ENCODE data around the gene CCDC3.
A peak's percentile ranks its signal among the peaks of the same experiment; 100 is the strongest.

CCDC3 gene

GRCh38 chr10:12922117-12922900 lies 79.2 kb downstream of the CCDC3 start:
- Histone ChIP-seq H3K27me3 (replicated peaks; ENCODE audit: control insufficient read depth, insufficient read depth, low read length) (peaks cover 29% of the 10 kb centered on the region), H3K4me3 (ENCODE audit: low read length) (no peak overlapping the region), H3K36me3 (ENCODE audit: control insufficient read depth, insufficient read depth, low read length, severe bottlenecking) (no peaks in the 10 kb centered on the region), H3K9me3 (ENCODE audit: control insufficient read depth, low read length) (peaks cover 15% of the 10 kb centered on the region), H3K4me1 (ENCODE audit: control insufficient read depth, insufficient read depth, low read length) (peaks cover 9% of the 10 kb centered on the region), H3K9ac (ENCODE audit: low read length) (no peak overlapping the region)
- no peak for DNase-seq (ENCODE audit: low read depth)

- no peak for DNase-seq (ENCODE audit: low read depth)
- Histone ChIP-seq H3K4me3 (ENCODE audit: low read length) (no peak overlapping the region), H3K4me1 (ENCODE audit: control insufficient read depth, insufficient read depth, low read length) (peaks cover 9% of the 10 kb centered on the region), H3K9ac (ENCODE audit: low read length) (no peak overlapping the region), H3K27me3 (replicated peaks; ENCODE audit: control insufficient read depth, insufficient read depth, low read length) (peaks cover 29% of the 10 kb centered on the region), H3K9me3 (ENCODE audit: control insufficient read depth, low read length) (peaks cover 7% of the 10 kb centered on the region), H3K36me3 (ENCODE audit: control insufficient read depth, insufficient read depth, low read length, severe bottlenecking) (no peaks in the 10 kb centered on the region)
Measured at GRCh38 chr10:12921163-12921562, 80.3 kb downstream of the CCDC3 start.

- H3K27me3 ChIP-seq (replicated peaks; ENCODE audit: control insufficient read depth, insufficient read depth, low read length) = peaks cover 24% of the 10 kb centered on the region
- H3K36me3 ChIP-seq (ENCODE audit: control insufficient read depth, insufficient read depth, low read length, severe bottlenecking) = no peaks in the 10 kb centered on the region
- peaks cover 20% of the 10 kb centered on the region for H3K4me1 ChIP-seq (ENCODE audit: control insufficient read depth, insufficient read depth, low read length)
- peak; percentile 16 for DNase-seq (ENCODE audit: low read depth)
- no peaks in the 10 kb centered on the region for H3K9me3 ChIP-seq (ENCODE audit: control insufficient read depth, low read length)
- no peak overlapping the region for H3K4me3 ChIP-seq (ENCODE audit: low read length)
- no peak overlapping the region for H3K9ac ChIP-seq (ENCODE audit: low read length)
Measured at GRCh38 chr10:12919574-12919973, 81.9 kb downstream of the CCDC3 start.

GRCh38 chr10:12916587-12916986 lies 84.9 kb downstream of the CCDC3 start:
- no peaks in the 10 kb centered on the region for H3K27me3 ChIP-seq (replicated peaks; ENCODE audit: control insufficient read depth, insufficient read depth, low read length)

GRCh38 chr10:12915637-12916168 lies 85.8 kb downstream of the CCDC3 start:
- Histone ChIP-seq H3K4me1 (ENCODE audit: control insufficient read depth, insufficient read depth, low read length) (peaks cover 24% of the 10 kb centered on the region), H3K4me3 (ENCODE audit: low read length) (no peak overlapping the region), H3K27me3 (replicated peaks; ENCODE audit: control insufficient read depth, insufficient read depth, low read length) (no peaks in the 10 kb centered on the region), H3K9ac (ENCODE audit: low read length) (no peak overlapping the region), H3K36me3 (ENCODE audit: control insufficient read depth, insufficient read depth, low read length, severe bottlenecking) (no peaks in the 10 kb centered on the region), H3K9me3 (ENCODE audit: control insufficient read depth, low read length) (no peaks in the 10 kb centered on the region)
- no peak for DNase-seq (ENCODE audit: low read depth)

More at GRCh38 chr10:12916587-12916986, 84.9 kb downstream of the CCDC3 start:
- Histone ChIP-seq H3K4me1 (ENCODE audit: control insufficient read depth, insufficient read depth, low read length) (peaks cover 30% of the 10 kb centered on the region), H3K9me3 (ENCODE audit: control insufficient read depth, low read length) (no peaks in the 10 kb centered on the region), H3K36me3 (ENCODE audit: control insufficient read depth, insufficient read depth, low read length, severe bottlenecking) (no peaks in the 10 kb centered on the region), H3K4me3 (ENCODE audit: low read length) (no peak overlapping the region), H3K9ac (ENCODE audit: low read length) (no peak overlapping the region)
- no peak for DNase-seq (ENCODE audit: low read depth)

GRCh38 chr10:12914111-12914510 lies 87.4 kb downstream of the CCDC3 start:
- Histone ChIP-seq H3K27me3 (replicated peaks; ENCODE audit: control insufficient read depth, insufficient read depth, low read length) (no peaks in the 10 kb centered on the region), H3K9ac (ENCODE audit: low read length) (peak overlapping the region; percentile 46), H3K4me1 (ENCODE audit: control insufficient read depth, insufficient read depth, low read length) (peaks cover 32% of the 10 kb centered on the region), H3K36me3 (ENCODE audit: control insufficient read depth, insufficient read depth, low read length, severe bottlenecking) (no peaks in the 10 kb centered on the region), H3K4me3 (ENCODE audit: low read length) (peak overlapping the region; percentile 4), H3K9me3 (ENCODE audit: control insufficient read depth, low read length) (no peaks in the 10 kb centered on the region)
- DNase-seq (ENCODE audit: low read depth) = no peak

GRCh38 chr10:12911795-12912194 lies 89.7 kb downstream of the CCDC3 start:
- no peaks in the 10 kb centered on the region for H3K27me3 ChIP-seq (replicated peaks; ENCODE audit: control insufficient read depth, insufficient read depth, low read length)
- DNase-seq (ENCODE audit: low read depth) = no peak
- no peak overlapping the region for H3K4me3 ChIP-seq (ENCODE audit: low read length)
- H3K9ac ChIP-seq (ENCODE audit: low read length) = no peak overlapping the region
- H3K9me3 ChIP-seq (ENCODE audit: control insufficient read depth, low read length) = no peaks in the 10 kb centered on the region
- H3K36me3 ChIP-seq (ENCODE audit: control insufficient read depth, insufficient read depth, low read length, severe bottlenecking) = no peaks in the 10 kb centered on the region
- peaks cover 32% of the 10 kb centered on the region for H3K4me1 ChIP-seq (ENCODE audit: control insufficient read depth, insufficient read depth, low read length)

GRCh38 chr10:12910835-12911234 lies 90.7 kb downstream of the CCDC3 start:
- Histone ChIP-seq H3K9me3 (ENCODE audit: control insufficient read depth, low read length) (no peaks in the 10 kb centered on the region), H3K9ac (ENCODE audit: low read length) (no peak overlapping the region), H3K4me1 (ENCODE audit: control insufficient read depth, insufficient read depth, low read length) (peaks cover 32% of the 10 kb centered on the region), H3K4me3 (ENCODE audit: low read length) (no peak overlapping the region), H3K36me3 (ENCODE audit: control insufficient read depth, insufficient read depth, low read length, severe bottlenecking) (no peaks in the 10 kb centered on the region), H3K27me3 (replicated peaks; ENCODE audit: control insufficient read depth, insufficient read depth, low read length) (no peaks in the 10 kb centered on the region)
- no peak for DNase-seq (ENCODE audit: low read depth)

GRCh38 chr10:12909836-12910185 lies 91.7 kb downstream of the CCDC3 start:
- H3K4me1 ChIP-seq (ENCODE audit: control insufficient read depth, insufficient read depth, low read length) = peaks cover 24% of the 10 kb centered on the region

GRCh38 chr10:12909182-12909835 lies 92.2 kb downstream of the CCDC3 start:
- Histone ChIP-seq H3K27me3 (replicated peaks; ENCODE audit: control insufficient read depth, insufficient read depth, low read length) (no peaks in the 10 kb centered on the region), H3K36me3 (ENCODE audit: control insufficient read depth, insufficient read depth, low read length, severe bottlenecking) (no peaks in the 10 kb centered on the region), H3K4me3 (ENCODE audit: low read length) (no peak overlapping the region), H3K9ac (ENCODE audit: low read length) (no peak overlapping the region), H3K4me1 (ENCODE audit: control insufficient read depth, insufficient read depth, low read length) (peaks cover 19% of the 10 kb centered on the region), H3K9me3 (ENCODE audit: control insufficient read depth, low read length) (no peaks in the 10 kb centered on the region)
- DNase-seq (ENCODE audit: low read depth) = no peak

More at GRCh38 chr10:12909836-12910185, 91.7 kb downstream of the CCDC3 start:
- Histone ChIP-seq H3K4me3 (ENCODE audit: low read length) (no peak overlapping the region), H3K36me3 (ENCODE audit: control insufficient read depth, insufficient read depth, low read length, severe bottlenecking) (no peaks in the 10 kb centered on the region), H3K27me3 (replicated peaks; ENCODE audit: control insufficient read depth, insufficient read depth, low read length) (no peaks in the 10 kb centered on the region), H3K9me3 (ENCODE audit: control insufficient read depth, low read length) (no peaks in the 10 kb centered on the region), H3K9ac (ENCODE audit: low read length) (no peak overlapping the region)
- no peak for DNase-seq (ENCODE audit: low read depth)

GRCh38 chr10:12908773-12909172 lies 92.7 kb downstream of the CCDC3 start:
- H3K4me1 ChIP-seq (ENCODE audit: control insufficient read depth, insufficient read depth, low read length) = peaks cover 13% of the 10 kb centered on the region
- H3K36me3 ChIP-seq (ENCODE audit: control insufficient read depth, insufficient read depth, low read length, severe bottlenecking) = no peaks in the 10 kb centered on the region
- H3K9ac ChIP-seq (ENCODE audit: low read length) = no peak overlapping the region
- no peak for DNase-seq (ENCODE audit: low read depth)
- no peaks in the 10 kb centered on the region for H3K27me3 ChIP-seq (replicated peaks; ENCODE audit: control insufficient read depth, insufficient read depth, low read length)
- H3K4me3 ChIP-seq (ENCODE audit: low read length) = no peak overlapping the region
- no peaks in the 10 kb centered on the region for H3K9me3 ChIP-seq (ENCODE audit: control insufficient read depth, low read length)
